HG02759 (cell line): ENCODE results near the gene BYSL.
"Not testable (repeated sequence)": the region's sequence is repeated elsewhere in the genome, so short reads cannot be mapped to it uniquely, and the experiment has no call there.

Experiments used
- ATAC-seq: cut with Tn5 transposase; IDR thresholded peaks from one replicate; pipeline ENCODE4 v1.9.1; 2021; ENCODE audit warnings: mild to moderate bottlenecking, moderate library complexity; ENCODE audit not compliant: unreplicated experiment

Gene BYSL

DNA sequence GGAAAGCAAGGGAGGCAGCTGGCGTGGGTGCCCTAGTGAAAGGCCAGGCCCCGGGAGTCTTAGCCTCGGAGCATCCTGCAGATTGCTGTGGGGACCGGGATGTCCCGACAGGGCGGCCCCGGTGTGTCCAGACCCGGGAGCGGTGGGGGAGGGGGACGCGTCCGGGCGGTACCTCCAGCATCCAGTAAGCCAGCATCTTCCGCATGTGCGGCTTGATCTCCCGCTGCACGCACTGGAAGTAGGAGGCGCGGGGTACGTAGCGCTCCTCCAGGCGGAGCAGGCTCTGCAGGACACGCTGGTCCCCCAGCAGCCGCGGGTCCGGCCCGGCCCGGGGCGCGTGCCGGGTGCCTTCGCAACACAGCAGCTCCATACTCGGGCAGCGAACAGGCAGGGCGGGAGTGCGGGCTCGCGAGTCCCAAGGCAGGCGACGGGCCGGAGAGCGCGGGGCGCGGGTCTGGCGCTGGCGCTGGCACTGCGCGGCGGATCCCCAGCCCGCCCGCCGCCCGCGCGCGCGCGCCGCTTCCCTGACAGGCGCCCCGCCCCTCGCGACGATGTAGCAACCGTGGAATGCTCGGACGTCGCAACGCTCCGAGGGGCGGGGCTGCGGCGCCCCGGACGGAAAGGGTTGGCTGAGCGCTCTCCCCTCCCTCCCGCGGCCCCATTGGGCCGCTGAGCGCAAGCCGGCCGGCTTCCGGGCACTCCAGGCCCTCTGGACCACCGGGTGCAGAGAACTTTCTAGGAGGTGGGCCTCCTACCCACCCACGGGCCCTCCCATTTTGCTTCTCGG lies 20.2 kb downstream of the BYSL start, which contains the start of gene CCND3:
TSS of gene CCND3 (minus strand) at position 529 of the 787 bp plus-strand sequence. CDS start at position 370, 159 bp downstream.
- peak; percentile 95 for ATAC-seq

DNA sequence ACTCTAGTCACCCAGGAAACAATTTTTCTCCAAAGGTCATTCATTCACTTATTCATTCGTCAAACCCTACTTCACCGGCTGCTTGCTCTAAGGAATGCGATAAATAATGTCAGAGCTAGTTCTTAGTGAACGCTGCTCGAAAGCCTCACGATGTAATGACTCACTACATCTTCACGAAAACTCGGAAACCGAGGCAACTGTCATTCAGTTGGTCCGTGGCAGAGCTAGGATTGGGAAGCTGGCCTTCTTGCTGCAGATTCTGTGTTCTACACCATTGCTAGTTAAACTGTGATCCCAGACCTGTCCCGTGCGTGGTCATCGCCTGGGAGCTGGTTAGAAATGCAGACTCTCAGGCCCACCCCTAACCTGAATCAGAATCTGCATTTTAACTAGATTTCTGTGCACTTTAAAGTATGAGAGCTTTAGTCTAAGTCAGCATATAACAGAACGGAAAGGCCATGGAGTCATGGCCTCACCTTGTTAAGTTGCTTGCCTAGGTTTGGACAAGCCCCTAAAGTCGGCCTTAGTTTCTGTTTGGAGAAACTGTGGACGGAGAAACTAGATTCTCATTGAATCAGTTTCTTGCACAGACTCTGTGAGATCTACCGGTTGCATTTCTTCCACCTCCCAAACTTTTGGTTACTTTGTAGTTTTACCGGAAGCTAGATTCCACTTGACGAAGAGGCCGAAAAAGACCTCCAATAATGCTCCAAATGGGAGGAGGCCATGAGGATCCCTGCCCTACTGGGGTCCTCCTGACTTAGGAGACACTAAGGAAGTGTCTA lies 21.0 kb downstream of the BYSL start:
- ATAC-seq: no peak

DNA sequence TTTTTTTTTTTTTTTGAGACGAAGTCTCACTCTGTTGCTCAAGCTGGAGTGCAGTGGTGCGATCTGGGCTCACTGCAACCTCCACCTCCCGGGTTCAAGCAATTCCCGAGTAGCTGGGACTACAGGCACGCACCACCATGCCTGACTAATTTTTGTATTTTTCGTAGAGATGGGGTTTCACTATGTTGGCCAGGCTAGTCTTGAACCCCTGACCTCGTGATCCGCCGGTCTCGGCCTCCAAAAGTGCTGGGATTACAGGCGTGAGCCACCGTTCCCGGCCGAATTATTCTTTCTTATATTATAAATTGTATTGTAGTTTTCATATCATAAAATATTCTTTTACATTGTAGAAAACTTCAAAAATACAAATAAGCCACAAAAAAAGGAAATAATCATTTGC lies 21.6 kb downstream of the BYSL start:
- ATAC-seq: not testable (repeated sequence)

- ATAC-seq: no peak
Observed at GRCh38 chr6:41943456-41943855, 22.2 kb downstream of the BYSL start.

DNA sequence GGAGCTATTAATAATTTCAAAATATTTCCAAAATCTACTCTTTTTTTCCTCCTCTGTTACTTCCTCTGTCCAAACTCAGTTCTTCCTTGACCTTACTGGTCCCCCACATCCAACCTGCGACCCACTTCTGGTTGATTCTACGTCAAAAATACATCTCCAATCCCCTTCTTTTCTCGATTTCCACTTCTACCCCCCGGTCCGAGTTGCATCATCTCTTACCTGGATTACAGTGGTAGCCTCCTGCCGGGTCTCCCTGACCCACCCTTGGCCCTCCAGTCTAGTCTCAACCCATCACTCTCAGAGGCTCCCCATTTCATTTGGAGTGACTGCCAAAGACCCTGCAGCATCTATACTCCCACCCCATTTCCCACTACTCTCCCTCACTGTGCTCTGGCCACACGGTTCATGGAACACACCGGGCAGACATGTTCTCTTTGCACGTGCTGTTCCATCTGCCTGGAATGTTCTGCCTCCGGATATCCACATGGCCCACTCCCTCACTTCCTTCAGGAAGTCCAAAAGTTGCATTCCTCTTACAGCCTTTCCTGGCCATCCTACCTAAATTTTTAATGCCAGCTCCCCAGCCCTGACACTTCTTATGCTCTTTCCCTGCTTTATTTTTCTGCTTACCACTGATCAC lies 26.4 kb downstream of the BYSL start:
- ATAC-seq: no peak

- ATAC-seq: no peak
Observed at GRCh38 chr6:41954668-41955067, 33.4 kb downstream of the BYSL start.

- no peak for ATAC-seq
Observed at GRCh38 chr6:41955412-41955811, 34.1 kb downstream of the BYSL start.

GRCh38 chr6:41957117-41957516 lies 35.8 kb downstream of the BYSL start:
- no peak for ATAC-seq

- ATAC-seq: no peak
Observed at GRCh38 chr6:41958022-41958856, 36.9 kb downstream of the BYSL start.

- no peak for ATAC-seq
Observed at GRCh38 chr6:41960028-41960427, 38.7 kb downstream of the BYSL start.

DNA sequence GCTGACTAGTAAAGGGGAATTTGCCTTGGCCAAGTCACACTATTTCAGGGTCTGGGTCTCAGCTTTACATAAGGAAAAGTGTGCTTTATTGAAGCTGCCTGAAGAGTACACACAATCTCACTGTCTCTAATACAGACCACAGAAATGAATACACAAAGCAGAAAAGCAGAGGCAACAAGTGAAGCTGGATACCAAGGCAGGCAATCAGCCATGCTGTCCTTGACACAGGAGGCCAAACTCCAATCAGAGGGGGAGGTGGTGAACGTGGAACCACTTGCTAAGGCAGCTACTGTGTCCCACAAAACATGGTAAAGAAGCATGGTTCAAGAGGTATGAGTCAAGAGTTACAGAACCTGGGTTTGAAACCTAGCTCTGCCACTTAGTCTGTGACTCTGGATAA lies 42.1 kb downstream of the BYSL start:
- ATAC-seq: no peak

GRCh38 chr6:41964201-41964887 lies 43.0 kb downstream of the BYSL start:
- no peak for ATAC-seq

- no peak for ATAC-seq
Observed at GRCh38 chr6:41965429-41966213, 44.3 kb downstream of the BYSL start.

DNA sequence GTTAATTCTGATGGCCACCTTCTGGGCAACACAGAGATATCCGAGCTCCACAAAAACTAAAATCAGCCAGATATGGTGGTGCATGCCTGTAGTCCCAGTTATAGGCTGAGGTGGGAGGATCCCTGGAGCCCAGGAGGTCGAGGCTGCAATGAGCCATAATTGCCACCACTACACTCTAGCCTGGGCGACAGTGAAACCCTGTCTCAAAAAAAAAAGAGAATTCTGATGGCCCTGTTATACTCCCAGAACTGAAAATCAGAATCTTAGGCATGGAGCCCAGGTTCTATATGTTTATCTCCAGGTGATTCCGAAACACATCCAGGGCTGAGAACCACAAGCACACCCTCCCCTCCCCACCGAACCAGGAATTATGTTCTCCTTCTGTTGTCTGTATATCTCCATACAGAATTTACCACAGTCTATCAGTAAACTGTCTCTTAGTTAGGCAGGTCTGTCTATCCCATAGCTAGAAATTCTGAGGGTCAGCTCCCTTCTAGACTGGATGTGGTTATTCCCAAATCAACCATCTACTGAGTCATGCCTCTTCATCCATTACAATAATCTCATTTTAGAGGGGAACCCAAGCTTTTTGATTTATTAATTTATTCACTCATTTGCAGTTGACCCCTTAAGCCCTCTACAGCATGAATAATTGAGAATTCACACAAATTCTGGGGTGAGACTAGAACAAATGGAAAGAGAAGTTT lies 45.1 kb downstream of the BYSL start:
- ATAC-seq: no peak

DNA sequence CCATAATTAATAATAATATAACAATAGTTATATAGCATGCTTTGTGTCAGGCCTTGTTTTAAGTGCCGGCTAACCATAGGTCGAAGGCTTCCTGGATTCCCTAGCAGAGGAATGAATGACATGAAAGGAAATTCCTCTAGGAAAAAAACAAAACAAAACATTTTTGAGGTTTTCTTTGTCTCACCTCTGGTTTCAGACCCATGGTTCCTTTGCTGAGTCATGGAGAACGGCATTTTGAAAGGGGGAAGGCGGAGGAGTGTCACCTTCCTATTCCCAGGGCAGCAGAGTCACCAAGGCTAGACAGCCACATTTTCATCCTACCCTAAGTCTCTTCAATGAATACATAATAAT lies 45.6 kb downstream of the BYSL start:
- no peak for ATAC-seq

- no peak for ATAC-seq
Observed at GRCh38 chr6:41967312-41968287, 46.3 kb downstream of the BYSL start.

DNA sequence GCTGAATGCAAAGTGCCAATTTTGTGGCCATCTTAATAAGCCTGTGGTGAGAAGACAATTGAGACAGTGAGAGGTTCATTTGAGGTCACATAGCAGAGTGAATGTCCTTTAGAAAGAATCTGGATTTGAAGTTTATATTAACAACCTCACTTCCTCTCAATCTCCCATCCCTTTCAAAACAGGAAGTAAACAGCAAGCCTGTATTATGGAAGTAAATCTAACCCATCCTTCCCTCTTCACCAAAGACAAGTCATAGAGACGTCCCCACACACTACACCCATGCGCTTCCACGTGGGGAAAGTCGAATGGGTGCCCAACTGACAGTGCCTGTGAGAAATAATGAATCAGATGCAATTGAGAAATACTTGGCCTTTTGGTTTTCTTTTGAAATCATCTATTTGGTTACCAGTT lies 49.1 kb downstream of the BYSL start:
- no peak for ATAC-seq

GRCh38 chr6:41972826-41973225 lies 51.5 kb downstream of the BYSL start:
- no peak for ATAC-seq
